ENCODE results near the gene PDIA3. TPM values are rescaled to one million over a fixed set of nuclear protein-coding genes. Genes with fewer than 3 reads are reported as not detected.
"Not testable (repeated sequence)": the region's sequence is repeated elsewhere in the genome, so short reads cannot be mapped to it uniquely, and the experiment has no call there.

The PDIA3 gene
- total RNA-seq, 1 donor from 2014 or later, result 243 TPM

GRCh38 chr15:43800286-43801141, 54.3 kb downstream of the PDIA3 start, which contains the start of gene HYPK:
Gene HYPK (plus strand): TSS chr15:43800599. CDS start chr15:43800623, 24 bp downstream.
- DNase-seq (ENCODE audit: low read depth), result no peak
- H3K4me3 ChIP-seq (ENCODE audit: low read depth, low read length), result peak within 1 kb of the TSS; percentile 70
- no peak for TF ChIP-seq CTCF (conservative IDR thresholded peaks at IDR 0.05; ENCODE audit: low read depth, low read length)

- not testable (repeated sequence) for DNase-seq (ENCODE audit: low read depth); H3K4me3 ChIP-seq (ENCODE audit: low read depth, low read length)
Observed at GRCh38 chr15:43802676-43803075, 56.4 kb downstream of the PDIA3 start.

- no peak for DNase-seq (ENCODE audit: low read depth)
- no peak for TF ChIP-seq CTCF (conservative IDR thresholded peaks at IDR 0.05; ENCODE audit: low read depth, low read length)
- no peak overlapping the region for H3K4me3 ChIP-seq (ENCODE audit: low read depth, low read length)
Observed at GRCh38 chr15:43808435-43808950, 62.3 kb downstream of the PDIA3 start.

- H3K4me3 ChIP-seq (ENCODE audit: low read depth, low read length), result no peak overlapping the region
- no peak for TF ChIP-seq CTCF (conservative IDR thresholded peaks at IDR 0.05; ENCODE audit: low read depth, low read length)
Observed at GRCh38 chr15:43808960-43809678, 62.9 kb downstream of the PDIA3 start.

GRCh38 chr15:43815064-43815463, 68.8 kb downstream of the PDIA3 start:
- DNase-seq (ENCODE audit: low read depth); H3K4me3 ChIP-seq (ENCODE audit: low read depth, low read length): not testable (repeated sequence)

More at GRCh38 chr15:43808960-43809678, 62.9 kb downstream of the PDIA3 start:
- DNase-seq (ENCODE audit: low read depth), result no peak

- H3K4me3 ChIP-seq (ENCODE audit: low read depth, low read length), result no peak overlapping the region
- no peak for DNase-seq (ENCODE audit: low read depth)
- TF ChIP-seq CTCF (conservative IDR thresholded peaks at IDR 0.05; ENCODE audit: low read depth, low read length), result no peak
Observed at GRCh38 chr15:43821505-43821904, 75.3 kb downstream of the PDIA3 start.

Other genes starting within 250 kb of the PDIA3 start
- 0.72 and 1.7 TPM in 2 replicates for gene MAP1A, start 228.8 kb upstream of the PDIA3 start, total RNA-seq
- gene PPIP5K1, start 156.2 kb upstream of the PDIA3 start, total RNA-seq, result 5.9 and 6.7 TPM in 2 replicates
- 2.9 and 4.3 TPM in 2 replicates for gene CKMT1B, start 152.4 kb upstream of the PDIA3 start, total RNA-seq
- gene STRC, start 127.6 kb upstream of the PDIA3 start, total RNA-seq, result 0.07 and 0.17 TPM in 2 replicates
- 0.07 and 0.17 TPM in 2 replicates for gene CATSPER2, start 97.6 kb upstream of the PDIA3 start, total RNA-seq
- gene CKMT1A, start 52.6 kb upstream of the PDIA3 start, total RNA-seq, result 4.0 and 8.1 TPM in 2 replicates
- gene ELL3, start 30.5 kb downstream of the PDIA3 start, total RNA-seq, result 5.1 and 7.6 TPM in 2 replicates
- gene SERF2, start 45.9 kb downstream of the PDIA3 start, total RNA-seq, result 621 and 1,163 TPM in 2 replicates
- gene SERINC4, start 53.8 kb downstream of the PDIA3 start, total RNA-seq, result not detected in 2 replicates
- 15.6 and 28.0 TPM in 2 replicates for gene HYPK, start 54.2 kb downstream of the PDIA3 start, total RNA-seq
- 24.1 and 35.7 TPM in 2 replicates for gene MFAP1, start 78.3 kb downstream of the PDIA3 start, total RNA-seq
- gene WDR76, start 80.6 kb downstream of the PDIA3 start, total RNA-seq, result 20.7 and 35.9 TPM in 2 replicates

Data from epithelial cell of proximal tubule (primary cell).